GM19452 (cell line): Measurements from ENCODE around the gene SPTLC1.
"Not testable (repeated sequence)": the region's sequence is repeated elsewhere in the genome, so short reads cannot be mapped to it uniquely, and the experiment has no call there.

Source experiments
- ATAC-seq: cut with Tn5 transposase; IDR thresholded peaks from one replicate; pipeline ENCODE4 v1.9.1; 2021; ENCODE audit not compliant: unreplicated experiment

The SPTLC1 gene

GRCh38 chr9:92141144-92142129, 26.2 kb upstream of the SPTLC1 start:
- ATAC-seq, result no peak

- ATAC-seq, result no peak
Measured at GRCh38 chr9:92140754-92141143, 25.5 kb upstream of the SPTLC1 start.

- peak; percentile 72 for ATAC-seq
Measured at GRCh38 chr9:92140074-92140753, 25.0 kb upstream of the SPTLC1 start.

- ATAC-seq, result not testable (repeated sequence)
Measured at GRCh38 chr9:92138960-92139540, 23.8 kb upstream of the SPTLC1 start.

DNA sequence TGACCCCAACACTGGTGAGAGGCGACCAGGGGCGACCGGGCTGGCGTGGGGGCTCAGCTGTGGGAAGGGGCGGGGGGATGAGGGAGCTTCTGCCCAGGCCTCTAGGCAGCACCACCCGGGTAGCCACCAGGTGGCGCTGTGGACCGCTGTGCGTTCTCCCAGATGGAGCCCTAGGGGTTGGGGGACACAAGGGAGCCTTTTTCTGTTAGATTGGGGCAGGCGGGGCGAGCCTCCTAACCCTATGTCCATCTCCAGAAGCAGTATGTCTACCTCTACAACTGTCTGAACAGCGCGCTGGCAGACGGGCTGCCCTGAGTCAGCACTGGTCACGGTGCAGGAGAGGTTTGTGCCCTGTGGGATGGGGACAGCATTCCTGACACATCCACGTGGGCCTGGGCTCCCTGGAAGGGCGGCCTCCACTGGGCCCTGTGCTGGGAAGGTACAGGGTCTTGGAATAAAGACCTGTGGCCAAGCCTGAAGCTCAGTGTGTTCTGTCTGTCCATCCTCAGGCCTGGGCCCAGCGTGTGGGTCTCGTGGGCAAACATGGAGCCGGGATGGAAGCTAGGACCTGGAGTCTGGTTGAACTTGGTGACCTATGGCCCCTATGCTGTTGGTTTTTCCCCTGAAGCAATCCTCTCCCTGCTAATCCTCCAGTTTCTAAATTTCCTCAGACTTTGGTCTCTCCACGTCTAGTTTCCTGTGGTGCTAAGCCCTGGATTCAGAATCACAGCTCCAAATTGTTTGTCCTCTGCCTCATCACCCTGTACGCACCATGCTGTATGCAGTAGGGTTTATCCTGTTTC, 23.1 kb upstream of the SPTLC1 start:
- no peak for ATAC-seq

DNA sequence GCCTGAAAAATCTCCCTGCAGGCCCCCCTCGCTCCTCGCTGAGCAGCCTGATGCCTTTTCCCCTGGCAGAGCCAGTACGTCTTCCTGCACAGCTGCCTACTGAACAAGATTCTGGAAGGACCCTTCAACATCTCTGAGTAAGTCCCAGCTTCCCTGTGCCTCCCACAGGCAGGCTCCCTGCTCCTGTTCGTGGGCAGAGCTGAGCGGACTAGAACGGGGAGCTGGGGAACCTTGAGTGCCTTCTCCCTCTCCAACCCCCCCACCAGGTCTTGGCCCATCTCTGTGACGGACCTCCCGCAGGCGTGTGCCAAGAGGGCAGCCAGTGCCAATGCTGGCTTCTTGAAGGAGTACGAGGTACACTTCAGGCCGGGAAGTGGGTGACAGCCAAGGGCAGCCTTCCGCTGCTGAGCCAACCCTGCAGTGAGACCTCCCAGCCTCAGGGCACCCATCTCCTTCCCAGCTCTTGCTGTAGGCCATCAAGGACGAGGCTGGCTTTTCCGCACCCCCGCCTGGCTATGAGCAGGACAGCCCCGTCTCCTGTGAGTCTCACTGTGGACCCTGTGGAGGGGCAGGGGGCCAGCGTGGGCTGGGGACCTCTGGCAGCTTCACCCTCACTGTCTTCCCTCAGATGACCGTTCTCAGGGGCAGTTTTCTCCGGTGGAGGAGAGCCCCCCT, 21.1 kb upstream of the SPTLC1 start:
- no peak for ATAC-seq

DNA sequence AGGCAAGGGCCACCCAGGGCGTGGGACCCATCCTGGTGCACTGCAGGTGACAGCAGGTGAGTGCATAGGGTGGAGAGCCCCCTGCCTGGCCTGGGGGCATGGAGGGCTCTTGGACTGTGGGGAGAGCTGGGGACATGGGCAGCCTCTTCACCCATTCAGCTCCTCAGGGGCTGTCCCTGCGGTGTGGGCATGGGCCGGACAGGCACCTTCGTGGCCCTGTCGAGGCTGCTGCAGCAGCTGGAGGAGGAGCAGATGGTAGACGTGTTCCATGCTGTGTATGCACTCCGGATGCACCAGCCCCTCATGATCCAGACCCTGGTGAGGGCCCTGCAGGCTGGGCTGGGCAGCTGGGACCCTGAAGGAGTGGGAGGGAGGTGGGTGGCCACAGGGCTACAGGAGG, 20.4 kb upstream of the SPTLC1 start:
- ATAC-seq, result no peak

GRCh38 chr9:92133949-92134604, 18.9 kb upstream of the SPTLC1 start:
- peak; percentile 77 for ATAC-seq

DNA sequence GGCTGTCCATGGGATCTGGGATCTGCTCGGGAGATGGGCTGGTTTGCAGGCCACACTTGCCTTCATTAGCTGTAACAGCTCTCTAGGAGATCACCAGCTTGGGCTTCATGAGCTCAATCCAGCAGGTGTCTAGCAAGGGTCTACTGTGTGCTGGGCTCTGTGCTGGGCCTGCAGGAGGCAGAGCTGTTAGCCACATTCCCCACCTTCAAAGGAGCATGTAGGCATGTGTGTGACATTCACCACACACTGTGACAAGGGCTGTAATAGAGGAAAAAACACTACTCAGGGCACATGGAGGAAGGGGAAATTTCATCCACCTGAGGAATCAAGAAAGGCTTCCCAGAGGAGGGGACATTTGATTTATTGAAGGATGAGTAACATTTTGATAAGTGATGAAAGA, 17.7 kb upstream of the SPTLC1 start:
- not testable (repeated sequence) for ATAC-seq

- no peak for ATAC-seq
Measured at GRCh38 chr9:92132501-92132900, 17.3 kb upstream of the SPTLC1 start.

DNA sequence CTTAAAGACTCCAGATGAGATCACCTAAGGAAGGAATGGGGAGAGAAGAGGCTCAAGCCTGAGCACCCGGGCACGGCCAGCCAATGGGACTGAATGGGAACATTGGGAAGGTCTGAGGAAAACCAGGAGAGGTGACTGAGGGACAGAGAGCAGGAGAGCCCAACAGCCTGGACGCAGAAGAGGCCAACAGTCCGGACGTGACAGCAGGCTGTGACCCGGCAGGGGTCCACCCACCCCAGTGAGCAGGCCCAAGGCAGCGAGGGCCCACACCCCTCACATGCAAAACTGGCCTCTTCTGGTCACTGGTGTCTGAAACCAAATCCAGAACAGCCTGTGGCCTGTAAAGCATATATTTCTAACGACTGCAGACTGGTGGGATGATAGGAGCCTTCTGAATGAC, 7.6 kb upstream of the SPTLC1 start:
- ATAC-seq, result no peak

DNA sequence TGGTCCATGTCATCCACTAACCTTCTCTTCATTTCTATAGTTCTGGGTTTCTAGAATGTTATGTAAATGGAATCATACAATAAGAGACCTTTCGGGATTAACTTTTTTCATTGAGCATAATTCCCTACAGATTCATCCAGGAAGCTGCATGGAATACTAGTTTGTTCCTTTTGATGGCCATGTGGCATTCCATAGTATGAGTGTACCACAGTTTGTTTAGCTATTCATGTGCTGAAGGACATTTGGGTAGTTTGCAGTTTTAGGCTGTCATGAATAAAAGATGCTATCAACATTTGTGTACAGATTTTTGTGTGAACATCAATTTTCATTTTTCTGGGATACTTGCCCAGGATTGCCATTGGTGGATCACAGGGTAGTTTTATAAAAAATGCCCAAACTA, 6.8 kb upstream of the SPTLC1 start:
- ATAC-seq, result no peak

DNA sequence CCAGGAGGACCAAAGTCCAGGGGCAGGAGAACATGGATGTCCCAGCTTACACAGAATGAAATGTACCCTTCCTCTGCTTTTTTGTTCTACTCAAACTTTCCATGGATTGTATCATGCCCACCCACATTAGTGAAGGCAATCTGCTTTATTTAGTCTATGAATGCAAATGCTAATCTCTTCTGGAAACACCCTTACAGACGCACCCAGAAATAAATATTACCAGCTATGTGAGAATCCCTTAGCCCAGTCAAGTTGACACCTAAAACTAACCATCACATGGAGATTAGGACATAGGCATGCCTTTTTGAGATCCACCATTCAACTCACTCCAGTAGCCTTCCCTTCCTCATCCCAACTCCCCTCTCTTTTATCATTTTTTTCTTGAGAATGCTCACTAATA, 6.1 kb upstream of the SPTLC1 start:
- no peak for ATAC-seq

DNA sequence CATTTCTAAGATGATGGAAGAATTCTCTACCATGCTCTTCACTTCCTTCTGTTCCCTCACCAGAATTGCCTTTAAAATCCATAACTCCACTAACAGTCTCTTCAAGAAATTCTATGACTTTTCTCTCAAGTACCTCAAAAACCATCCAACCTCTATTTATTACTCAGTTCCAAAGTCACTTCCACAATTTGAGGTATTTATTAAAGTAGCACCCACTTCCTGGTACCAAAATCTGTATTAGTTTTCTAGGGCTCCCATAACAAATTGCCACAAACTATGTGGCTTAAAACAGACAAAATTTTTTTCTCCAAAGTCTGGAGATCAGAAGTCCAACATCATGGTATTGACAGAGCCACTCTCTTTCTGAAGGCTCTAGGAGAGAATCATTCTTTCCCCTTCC, 4.9 kb upstream of the SPTLC1 start:
- ATAC-seq, result no peak

DNA sequence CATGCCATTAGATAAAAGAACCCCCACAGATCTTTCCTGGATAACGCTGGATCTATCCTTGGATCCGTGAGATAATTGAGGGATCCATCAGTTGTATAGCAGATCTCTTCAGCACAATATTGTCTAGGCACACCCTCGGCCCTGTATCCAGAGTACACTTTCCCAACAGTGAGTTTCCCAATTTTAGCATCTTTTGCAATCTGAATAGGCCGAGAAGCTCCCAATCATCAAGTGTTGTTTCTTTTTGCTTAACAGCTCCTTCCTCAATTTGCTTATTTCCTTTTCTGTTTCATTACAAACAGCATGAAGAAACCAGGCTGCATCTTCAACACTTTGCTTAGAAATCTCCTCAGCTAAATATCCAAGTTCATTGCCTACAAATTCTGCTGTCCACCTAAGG, 4.4 kb upstream of the SPTLC1 start:
- ATAC-seq, result no peak

GRCh38 chr9:92108122-92108521, 7.1 kb downstream of the SPTLC1 start:
- ATAC-seq, result no peak

GRCh38 chr9:92105446-92106225, 9.6 kb downstream of the SPTLC1 start:
- ATAC-seq, result not testable (repeated sequence)

DNA sequence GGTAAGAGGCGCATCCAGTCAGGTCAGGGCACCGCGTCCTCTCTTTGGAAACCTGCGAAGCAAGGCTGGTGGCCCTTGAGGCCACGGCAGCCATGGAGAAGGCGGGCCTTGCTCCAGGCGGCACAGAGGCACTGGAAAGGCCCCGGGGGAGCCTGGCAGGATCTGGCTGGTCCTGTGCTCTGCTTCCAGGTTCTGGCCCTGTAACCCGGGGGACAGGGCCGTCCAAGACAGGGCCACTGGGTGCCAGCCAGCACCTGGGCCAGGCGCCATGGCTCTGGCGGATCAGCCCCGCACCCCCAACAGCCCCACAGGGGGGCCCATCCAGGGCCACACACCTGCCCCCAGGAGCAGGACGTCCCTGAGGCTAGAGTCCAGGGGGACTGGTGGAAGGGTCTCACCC, 11.6 kb downstream of the SPTLC1 start:
- not testable (repeated sequence) for ATAC-seq

DNA sequence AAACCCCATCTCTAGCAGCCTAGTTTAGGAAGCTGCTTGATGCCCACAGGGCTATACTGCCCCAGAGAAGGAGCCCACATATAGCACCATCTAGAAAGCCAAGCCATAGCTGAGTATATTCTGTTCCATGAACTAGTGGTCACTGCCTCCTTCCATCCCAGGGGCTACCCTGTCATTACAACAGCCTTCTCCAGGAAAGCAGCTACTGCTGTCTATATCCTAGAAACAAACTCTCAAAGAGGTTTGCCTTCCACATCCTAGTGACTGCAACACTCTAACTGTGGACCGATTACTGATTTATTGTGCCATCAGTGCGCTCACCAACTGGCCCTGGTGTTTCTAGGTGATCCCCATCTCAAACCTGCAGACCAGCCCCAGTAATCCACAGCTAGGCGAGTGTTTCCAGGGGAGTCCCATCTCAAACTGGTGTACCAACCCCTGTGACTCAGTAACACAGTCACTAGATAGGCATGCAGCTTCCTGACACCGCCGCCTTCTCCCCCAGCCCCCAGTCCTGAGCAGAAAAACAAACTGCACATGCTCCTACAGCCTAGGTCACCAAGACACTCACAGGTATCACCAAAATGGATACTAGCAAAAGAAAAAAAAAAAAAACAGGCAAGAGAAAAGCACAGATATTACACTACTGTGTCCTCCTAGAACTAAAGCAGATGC, 14.8 kb downstream of the SPTLC1 start:
- no peak for ATAC-seq
